Cardiac septum (tissue), 1 donor: ENCODE measurements around the gene IGFBP2. TPM values are rescaled to one million over a fixed set of nuclear protein-coding genes. Genes with fewer than 3 reads are reported as not detected.
"Not testable (repeated sequence)": the region's sequence is repeated elsewhere in the genome, so short reads cannot be mapped to it uniquely, and the experiment has no call there.

Experiments
- DNase-seq: peaks from one replicate; pipeline ENCODE4 v3.0.0-alpha.2; 2020; ENCODE audit warnings: low spot score
- intact Hi-C: fragments of 100-400 bp; cut with DNase I; formaldehyde crosslinking; loops from one replicate; pipeline ENCODE4 v1.14.0; 2022
- long read RNA-seq: library from polyadenylated mRNA; unstranded; transcript quantifications from one replicate; pipeline ENCODE4 v2.0.0, GENCODE V29; 2021
- total RNA-seq: library from RNA; stranded (reverse); fragmentation: NEBNext Ultra II Directional; extraction: Animal tissue kit (Norgen Biotek cat#: 25700); gene quantifications from one replicate; pipeline ENCODE4 v1.2.1, GENCODE V29; 2021
- donor health status: DM: no; HTN: no; CAD: no.

Gene IGFBP2, protein sequence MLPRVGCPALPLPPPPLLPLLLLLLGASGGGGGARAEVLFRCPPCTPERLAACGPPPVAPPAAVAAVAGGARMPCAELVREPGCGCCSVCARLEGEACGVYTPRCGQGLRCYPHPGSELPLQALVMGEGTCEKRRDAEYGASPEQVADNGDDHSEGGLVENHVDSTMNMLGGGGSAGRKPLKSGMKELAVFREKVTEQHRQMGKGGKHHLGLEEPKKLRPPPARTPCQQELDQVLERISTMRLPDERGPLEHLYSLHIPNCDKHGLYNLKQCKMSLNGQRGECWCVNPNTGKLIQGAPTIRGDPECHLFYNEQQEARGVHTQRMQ
- total RNA-seq = 785 TPM
- long read RNA-seq, transcript IGFBP2-201 (4 exons, 1,439 nt) = major isoform, 3,074 of 3,195 reads
- long read RNA-seq, partial matches to known transcripts = 62 of 3,195 reads
- long read RNA-seq, other reads (novel, unspliced or antisense) = 59 of 3,195 reads

- intact Hi-C loops = loop anchor here (10.0 kb wide), 1 partner anchor 58 kb away; no protein-coding TSS in a partner anchor
- DNase-seq = no peak
Observed at GRCh38 chr2:216632952-216633615, at the start of gene IGFBP2. Gene IGFBP2, plus strand, starts transcription at chr2:216633420. Its CDS starts 104 bp downstream, at chr2:216633524.

DNA sequence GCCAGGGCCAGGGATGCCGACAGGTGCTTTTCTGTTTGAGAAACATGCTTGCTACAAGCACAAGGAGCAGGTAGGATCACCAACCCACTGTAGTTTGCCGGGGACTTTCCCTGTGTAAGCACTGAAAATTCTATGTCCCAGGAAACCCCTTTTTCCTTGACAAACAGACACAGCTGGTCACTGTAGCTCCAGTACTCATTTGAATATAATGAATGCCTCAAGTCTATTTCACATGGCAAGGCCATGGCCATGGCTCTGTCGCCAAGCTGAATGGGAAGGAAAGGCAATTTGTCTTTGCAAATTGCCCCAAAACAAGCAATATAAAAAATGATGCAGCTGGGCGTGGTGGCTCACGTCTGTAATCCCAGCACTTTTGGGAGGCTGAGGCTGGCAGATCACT, 49.6 kb upstream of the IGFBP2 start:
- intact Hi-C loops = loop anchor here (5.0 kb wide), 1 partner anchor 84 kb away; no protein-coding TSS in a partner anchor
- no peak for DNase-seq

GRCh38 chr2:216584112-216584511, 49.1 kb upstream of the IGFBP2 start:
- DNase-seq = no peak
- intact Hi-C loops = loop anchor here (5.0 kb wide), 1 partner anchor 83 kb away; no protein-coding TSS in a partner anchor

DNA sequence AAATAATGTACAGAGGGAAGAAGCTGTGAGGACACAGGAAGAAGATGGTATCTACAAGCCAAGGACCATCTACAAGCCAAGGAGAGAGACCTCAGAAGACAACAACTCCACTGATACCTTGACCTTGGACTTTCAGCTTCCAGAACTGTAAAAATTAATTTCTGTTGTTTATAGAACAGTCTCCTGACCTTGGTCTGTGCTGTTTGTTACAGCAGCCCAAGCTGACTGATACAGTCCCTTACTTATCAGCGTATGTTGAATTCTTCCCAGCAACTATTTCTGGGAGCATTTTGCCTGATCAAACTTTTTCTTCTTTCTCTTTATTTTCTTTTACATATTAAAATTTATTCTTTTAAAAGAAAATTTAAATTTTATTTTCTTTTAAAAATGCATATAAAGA, 47.8 kb upstream of the IGFBP2 start:
- intact Hi-C loops = no loop called here
- no peak for DNase-seq

DNA sequence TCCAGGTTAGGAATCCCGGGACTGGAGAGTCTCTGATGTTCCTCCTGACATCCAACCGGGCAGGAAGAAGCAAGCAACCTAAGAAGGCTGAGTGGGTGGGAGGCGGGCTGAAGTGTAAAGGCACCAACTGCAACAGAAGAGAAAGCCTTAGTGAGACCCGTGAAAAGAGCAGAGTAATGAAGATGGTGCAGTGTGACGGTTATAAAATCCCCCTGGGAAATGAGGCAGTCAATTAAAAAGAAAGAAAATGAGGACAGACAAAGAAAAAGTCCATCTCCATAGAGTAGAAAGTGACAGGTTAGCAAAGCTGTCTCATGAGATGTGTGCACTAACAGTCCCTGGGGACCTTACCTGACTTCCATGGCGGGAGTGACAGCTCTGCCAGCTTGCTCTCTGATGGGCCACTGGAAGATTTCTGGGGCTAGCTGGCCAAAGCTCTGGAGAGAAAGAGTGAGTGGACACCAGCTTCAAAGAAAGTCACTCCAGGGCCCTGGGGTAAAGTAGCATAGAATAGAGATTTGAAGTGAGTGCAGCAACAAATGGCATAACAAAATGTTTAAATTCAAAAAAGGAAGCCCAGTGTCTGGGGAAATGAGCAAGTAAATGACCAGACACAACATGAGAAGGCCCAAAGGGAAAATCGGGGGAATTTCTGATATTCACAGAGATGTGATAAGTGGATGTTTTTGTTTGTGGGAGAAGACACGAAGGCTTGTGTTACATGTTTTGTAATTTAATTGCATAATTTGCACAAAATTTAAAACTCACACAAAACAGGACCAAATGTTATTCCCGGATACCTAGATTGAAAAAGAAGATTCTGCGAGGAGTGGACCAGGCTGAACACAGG, 44.1 kb upstream of the IGFBP2 start:
- intact Hi-C loops = no loop called here
- DNase-seq = no peak

- no peak for DNase-seq
- intact Hi-C loops = no loop called here
Observed at GRCh38 chr2:216589791-216590190, 43.4 kb upstream of the IGFBP2 start.

- DNase-seq = no peak
- intact Hi-C loops = no loop called here
Observed at GRCh38 chr2:216590780-216591179, 42.4 kb upstream of the IGFBP2 start.

DNA sequence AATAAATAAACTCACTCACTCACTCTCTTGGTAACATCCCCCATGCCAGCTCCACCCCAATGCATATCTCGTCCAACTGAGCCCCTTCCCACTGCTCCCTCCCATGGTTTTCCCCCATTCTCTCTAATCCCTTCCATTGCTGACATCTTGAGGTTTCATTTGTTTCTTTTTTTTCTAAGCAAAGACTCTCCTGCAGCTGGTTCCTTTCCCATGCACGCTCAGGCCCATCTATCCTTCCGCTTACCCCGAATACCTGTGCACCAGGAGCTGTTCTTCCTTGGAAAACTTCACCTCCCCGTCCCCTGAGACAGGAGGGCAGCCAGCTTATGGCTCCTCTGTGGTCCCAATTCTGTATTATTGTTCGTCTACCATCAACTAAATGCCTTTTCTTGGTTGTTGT, 41.7 kb upstream of the IGFBP2 start:
- DNase-seq = peak; percentile 14
- intact Hi-C loops = no loop called here

GRCh38 chr2:216594081-216594480, 39.1 kb upstream of the IGFBP2 start:
- no peak for DNase-seq
- intact Hi-C loops = no loop called here

- intact Hi-C loops = no loop called here
- peak; percentile 50 for DNase-seq
Observed at GRCh38 chr2:216596236-216596979, 36.8 kb upstream of the IGFBP2 start.

GRCh38 chr2:216596980-216597509, 36.2 kb upstream of the IGFBP2 start:
- DNase-seq = no peak
- intact Hi-C loops = no loop called here

- DNase-seq, intact Hi-C loops: not testable (repeated sequence)
Observed at GRCh38 chr2:216597825-216598224, 35.4 kb upstream of the IGFBP2 start.

DNA sequence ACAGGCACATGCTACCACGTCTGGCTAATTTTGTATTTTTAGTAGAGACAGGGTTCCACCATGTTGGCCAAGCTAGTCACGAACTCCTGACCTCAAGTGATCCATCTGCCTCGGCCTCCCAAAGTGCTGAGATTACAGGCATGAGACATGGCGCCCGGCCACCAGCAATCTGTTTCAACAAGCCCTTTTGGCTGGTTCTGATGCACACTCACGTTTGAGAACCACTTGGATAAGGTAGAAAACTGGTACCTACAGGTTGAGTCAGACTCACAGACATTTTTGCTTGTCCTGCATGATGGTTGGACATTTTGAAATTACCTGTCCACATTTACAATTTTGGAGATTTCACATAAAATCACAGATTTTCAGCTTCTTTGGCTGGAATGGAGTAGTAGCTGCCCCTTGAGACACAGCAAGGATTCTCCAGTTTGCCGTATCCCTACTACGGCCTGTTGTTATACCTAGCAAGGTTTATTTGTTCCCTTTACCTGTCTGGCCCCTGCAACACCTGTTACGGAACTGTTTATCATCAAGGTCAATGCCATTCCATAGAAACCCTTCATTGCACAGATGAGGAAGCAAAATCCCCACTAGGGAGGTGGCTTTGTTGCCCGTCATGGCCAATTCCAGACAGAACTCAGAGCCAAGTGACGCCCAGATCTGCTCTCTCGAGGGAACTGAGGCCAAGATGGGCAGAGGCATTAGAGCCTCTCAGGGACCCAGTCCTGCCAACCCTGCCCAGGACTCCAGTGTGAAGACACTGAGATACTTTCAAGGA, 31.4 kb upstream of the IGFBP2 start:
- DNase-seq = no peak
- intact Hi-C loops = no loop called here

DNA sequence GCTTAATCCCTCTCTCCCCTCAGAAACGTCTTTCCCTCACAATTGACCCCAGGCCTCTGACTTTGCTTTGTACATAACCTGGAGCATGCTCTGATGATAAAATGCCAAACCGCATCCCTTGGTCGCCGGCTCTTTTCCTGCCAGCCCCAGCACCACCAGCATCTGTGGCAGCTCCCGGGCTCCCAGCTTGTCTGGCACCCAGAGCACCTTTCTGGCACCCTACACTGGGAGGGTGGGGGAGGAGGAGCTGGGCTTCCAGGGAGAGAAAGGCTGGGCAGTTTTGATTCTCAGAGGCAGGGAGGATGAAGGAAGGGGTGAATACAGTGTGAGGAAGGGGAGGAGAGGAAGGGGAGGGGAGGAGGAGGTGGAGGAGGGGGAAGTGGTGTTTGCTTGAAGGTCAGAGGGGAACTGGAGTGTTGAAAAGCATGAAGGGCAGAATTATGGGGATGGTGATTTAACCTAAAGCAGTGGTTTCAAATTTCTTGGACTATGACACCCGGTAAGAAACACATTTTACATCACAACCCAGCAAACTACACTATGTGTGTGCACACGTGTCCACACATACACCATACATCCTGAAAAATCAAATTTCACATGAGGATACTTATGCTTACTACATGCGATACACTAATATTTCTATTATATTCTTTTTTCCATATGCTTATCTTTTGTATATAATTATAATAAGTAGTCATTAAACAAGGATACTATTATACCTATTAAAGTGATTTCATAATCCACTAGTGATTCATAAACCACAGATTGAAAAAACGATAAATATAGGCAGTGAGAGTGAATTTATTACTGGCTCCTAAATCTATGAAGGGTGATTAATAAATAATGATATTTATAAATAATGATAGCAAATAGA, 30.0 kb upstream of the IGFBP2 start:
- DNase-seq = no peak
- intact Hi-C loops = no loop called here

- intact Hi-C loops = no loop called here
- no peak for DNase-seq
Observed at GRCh38 chr2:216603884-216604245, 29.4 kb upstream of the IGFBP2 start.

DNA sequence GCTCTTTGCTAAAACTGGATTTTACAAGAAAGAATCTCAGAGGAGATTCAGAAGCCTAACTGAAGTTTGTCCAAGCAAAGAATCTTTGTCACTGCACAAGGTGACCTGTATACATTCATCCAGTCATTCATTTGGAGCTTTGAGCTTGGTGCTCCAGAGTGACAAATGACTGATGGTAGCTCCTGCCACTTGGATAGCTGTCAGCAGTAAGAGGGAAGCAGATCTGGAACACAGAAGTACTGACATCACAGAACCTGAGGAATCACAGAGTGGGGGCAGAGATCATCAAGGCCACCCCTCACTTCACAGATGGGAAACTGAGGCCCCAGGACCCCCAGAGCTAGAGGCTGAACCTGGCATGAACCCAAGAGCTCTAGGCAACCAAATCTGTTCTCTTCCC, 28.8 kb upstream of the IGFBP2 start:
- DNase-seq = no peak
- intact Hi-C loops = no loop called here

- intact Hi-C loops = no loop called here
- no peak for DNase-seq
Observed at GRCh38 chr2:216606551-216607276, 26.5 kb upstream of the IGFBP2 start.
